ENCODE measurements around the gene GPSM1. TPM values are rescaled to one million over a fixed set of nuclear protein-coding genes. Genes with fewer than 3 reads are reported as not detected.

GPSM1 gene
- total and polyA plus RNA-seq, 9 of the 15 experiments (the other 6 are each of a cell fraction or from before 2014, with no cell fraction given): 0.04 to 14.2 (median 3.1) TPM

DNA sequence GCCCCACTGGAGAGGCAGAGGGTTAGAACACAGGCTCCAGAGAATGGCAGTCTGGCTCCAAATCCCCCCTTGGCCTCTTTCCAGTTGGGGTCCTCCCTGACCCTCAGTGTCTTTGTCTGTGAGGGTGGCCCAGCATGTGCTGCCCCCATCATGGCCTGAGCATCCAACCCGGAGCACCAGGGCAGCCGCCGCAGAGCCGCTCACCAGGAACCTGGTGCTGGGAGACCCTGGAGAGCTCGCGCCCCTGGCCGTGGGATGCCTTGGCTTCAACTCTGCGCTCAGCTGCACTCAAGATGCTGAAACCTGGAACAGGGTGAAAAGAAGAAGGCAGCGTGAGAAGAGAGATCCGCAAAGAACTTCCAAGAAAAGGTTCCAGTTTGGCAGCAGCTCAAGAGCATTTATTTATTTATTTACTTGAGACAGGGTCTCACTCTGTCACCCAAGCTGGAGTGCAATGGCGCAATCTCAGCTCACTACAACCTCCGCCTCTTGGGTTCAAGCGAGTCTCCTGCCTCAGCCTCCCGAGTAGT, 27.3 kb upstream of the GPSM1 start:
- H3K27ac ChIP-seq (ENCODE audit: extremely low read depth, low read depth, low read length): no peak overlapping the region
- H4K20me1 ChIP-seq (replicated peaks; ENCODE audit: control insufficient read depth, insufficient read depth, low read length): no peaks in the 10 kb centered on the region; the same call in none of the 2 replicates
- peaks cover 27 to 75% of the 10 kb centered on the region in 2 experiments for H3K27me3 ChIP-seq (ENCODE audit: control insufficient read depth in 2 of 2, insufficient read depth in 2 of 2, low read length in 2 of 2)
- no peaks in the 10 kb centered on the region for H3K9me3 ChIP-seq (replicated peaks; ENCODE audit: control insufficient read depth, insufficient read depth, low read depth, low read length)
- 20% methylated on average over 14 of the region's 14 CpGs for WGBS (ENCODE audit: insufficient coverage, low coverage, missing lambda C conversion rate)
- intact Hi-C loops (cut with micrococcal nuclease) (no loop called here), in situ Hi-C loops (cut with MboI) (no loop called here)
- TF ChIP-seq PRPF4 (IDR thresholded peaks at IDR 0.05; ENCODE audit: insufficient read depth, low read depth, low read length, poor library complexity, severe bottlenecking) (no peak), SMAD4 (CRISPR knock-in tag; conservative IDR thresholded peaks at IDR 0.05) (no peak), ZBTB17 (CRISPR knock-in tag; IDR thresholded peaks at IDR 0.05) (no peak), GABPB1 (CRISPR knock-in tag; IDR thresholded peaks at IDR 0.05) (no peak)
- TF ChIP-seq, protein P1, sequence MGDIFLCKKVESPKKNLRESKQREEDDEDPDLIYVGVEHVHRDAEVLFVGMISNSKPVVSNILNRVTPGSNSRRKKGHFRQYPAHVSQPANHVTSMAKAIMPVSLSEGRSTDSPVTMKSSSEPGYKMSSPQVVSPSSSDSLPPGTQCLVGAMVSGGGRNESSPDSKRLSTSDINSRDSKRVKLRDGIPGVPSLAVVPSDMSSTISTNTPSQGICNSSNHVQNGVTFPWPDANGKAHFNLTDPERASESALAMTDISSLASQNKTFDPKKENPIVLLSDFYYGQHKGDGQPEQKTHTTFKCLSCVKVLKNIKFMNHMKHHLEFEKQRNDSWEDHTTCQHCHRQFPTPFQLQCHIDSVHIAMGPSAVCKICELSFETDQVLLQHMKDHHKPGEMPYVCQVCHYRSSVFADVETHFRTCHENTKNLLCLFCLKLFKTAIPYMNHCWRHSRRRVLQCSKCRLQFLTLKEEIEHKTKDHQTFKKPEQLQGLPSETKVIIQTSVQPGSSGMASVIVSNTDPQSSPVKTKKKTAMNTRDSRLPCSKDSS (IDR thresholded peaks at IDR 0.05; ENCODE audit: low read depth, partially characterized antibody): no peak
- DNase-seq (ENCODE audit: extremely low read depth in 1 of 4, low spot score in 3 of 4) (no peak), ATAC-seq (no peak), FAIRE-seq (no peak)
- H3K9me1 ChIP-seq (ENCODE audit: control insufficient read depth, insufficient read depth, low read length): no peaks in the 10 kb centered on the region
- no TSS peak for BruUV-seq (replicated peaks)
- H2AFZ ChIP-seq (ENCODE audit: low read depth, low read length): no peak overlapping the region
- no peak overlapping the region for H3K9ac ChIP-seq (ENCODE audit: insufficient read depth in 1 of 2, low read depth in 2 of 2, low read length in 2 of 2)
- POLR2A ChIA-PET: interaction anchor here (0.6 kb wide), 1 partner anchor 201 kb away, joined by 3 read pairs; no protein-coding TSS in a partner anchor
- no peaks in the 10 kb centered on the region for H3K79me2 ChIP-seq (ENCODE audit: control insufficient read depth, insufficient read depth, low read length)
- H3K36me3 ChIP-seq (ENCODE audit: control insufficient read depth, insufficient read depth, low read length): no peaks in the 10 kb centered on the region
- peaks cover 0 to 59% of the 10 kb centered on the region in 2 experiments; a peak in 2 of 5 replicates for H3K4me1 ChIP-seq (replicated peaks in 1 of 2; ENCODE audit: control insufficient read depth in 2 of 2, insufficient read depth in 2 of 2, low read length in 2 of 2)
- CTCF ChIA-PET (ENCODE audit: low intra/inter-chr PET ratio): no interaction called here
- H3K4me2 ChIP-seq (ENCODE audit: insufficient read depth, low read length): no peak overlapping the region
- H3K4me3 ChIP-seq: no peak overlapping the region

Measured in K562 (cell line).